GM20000 (cell line): ENCODE data around the gene OSTM1.

Source experiments
- DNase-seq: peaks from one replicate; pipeline ENCODE4 v3.0.0; 2012; ENCODE audit warnings: low spot score
- TF ChIP-seq, protein P1 (sequence below): IDR thresholded peaks from 2 replicates; pipeline ENCODE4 v1.5.1; 2012; ENCODE audit warnings: mild to moderate bottlenecking, control low read depth; ENCODE audit errors: extremely low read depth, missing control alignments

Gene OSTM1

DNA sequence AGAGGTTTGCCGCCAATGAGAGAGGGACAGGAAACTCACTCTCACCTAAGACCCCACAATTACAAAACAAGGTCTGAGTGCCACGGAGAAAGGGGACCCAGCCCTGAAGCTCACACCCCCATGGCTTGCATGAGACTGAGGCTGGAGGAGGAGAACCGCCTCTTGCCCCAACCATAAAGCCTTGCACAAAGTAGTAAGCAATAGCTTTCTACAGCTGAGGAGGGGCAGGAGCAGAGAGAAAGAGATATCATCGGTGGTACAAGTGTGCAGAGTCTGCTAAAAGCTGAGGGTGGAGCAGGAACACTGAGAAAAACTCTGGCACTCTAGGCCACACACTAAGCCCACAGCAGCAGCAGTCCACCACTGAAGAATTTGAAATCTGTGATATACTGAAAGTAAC is 37.7 kb downstream of the OSTM1 start:
- TF ChIP-seq, protein P1, sequence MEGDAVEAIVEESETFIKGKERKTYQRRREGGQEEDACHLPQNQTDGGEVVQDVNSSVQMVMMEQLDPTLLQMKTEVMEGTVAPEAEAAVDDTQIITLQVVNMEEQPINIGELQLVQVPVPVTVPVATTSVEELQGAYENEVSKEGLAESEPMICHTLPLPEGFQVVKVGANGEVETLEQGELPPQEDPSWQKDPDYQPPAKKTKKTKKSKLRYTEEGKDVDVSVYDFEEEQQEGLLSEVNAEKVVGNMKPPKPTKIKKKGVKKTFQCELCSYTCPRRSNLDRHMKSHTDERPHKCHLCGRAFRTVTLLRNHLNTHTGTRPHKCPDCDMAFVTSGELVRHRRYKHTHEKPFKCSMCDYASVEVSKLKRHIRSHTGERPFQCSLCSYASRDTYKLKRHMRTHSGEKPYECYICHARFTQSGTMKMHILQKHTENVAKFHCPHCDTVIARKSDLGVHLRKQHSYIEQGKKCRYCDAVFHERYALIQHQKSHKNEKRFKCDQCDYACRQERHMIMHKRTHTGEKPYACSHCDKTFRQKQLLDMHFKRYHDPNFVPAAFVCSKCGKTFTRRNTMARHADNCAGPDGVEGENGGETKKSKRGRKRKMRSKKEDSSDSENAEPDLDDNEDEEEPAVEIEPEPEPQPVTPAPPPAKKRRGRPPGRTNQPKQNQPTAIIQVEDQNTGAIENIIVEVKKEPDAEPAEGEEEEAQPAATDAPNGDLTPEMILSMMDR, result no peak
- no peak for DNase-seq

DNA sequence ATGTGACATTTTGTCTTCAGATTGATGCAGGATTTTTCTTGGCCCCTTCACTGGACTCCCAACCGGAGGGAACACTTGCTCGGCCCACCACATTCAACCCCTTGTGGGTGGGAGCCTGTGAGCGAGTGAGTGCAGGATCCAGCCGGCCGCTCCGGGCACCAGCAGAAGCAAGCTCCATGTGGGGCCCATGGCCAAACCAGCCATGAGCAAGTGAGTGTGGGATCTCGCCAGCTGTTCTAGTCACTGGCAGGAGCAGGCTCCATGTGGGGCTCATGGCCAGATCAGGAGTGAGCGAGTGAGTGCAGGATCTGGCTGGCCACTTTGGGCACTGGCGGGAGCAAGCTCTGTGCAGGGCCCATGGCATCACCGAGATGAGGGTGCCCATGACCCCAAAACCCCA is 42.6 kb downstream of the OSTM1 start:
- TF ChIP-seq, protein P1, result no peak
- no peak for DNase-seq

DNA sequence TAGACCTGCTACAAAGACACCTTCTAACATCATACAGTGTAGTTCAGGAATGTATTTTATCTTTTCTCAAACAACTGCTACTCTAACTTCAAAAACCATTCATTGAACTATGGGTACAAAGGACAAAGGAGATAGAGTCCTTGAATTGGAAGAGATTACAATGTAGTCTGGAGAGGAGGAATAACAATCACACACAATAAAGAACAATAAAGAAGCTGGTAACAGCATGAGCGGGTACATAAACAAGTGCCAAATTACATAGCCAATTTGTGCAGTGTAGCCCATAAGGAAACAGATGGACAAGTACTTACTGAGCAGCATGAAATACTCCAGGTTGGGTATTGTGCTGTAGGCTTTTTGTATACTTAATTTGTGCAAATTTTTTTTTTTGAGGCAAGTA is 44.3 kb downstream of the OSTM1 start:
- DNase-seq, result no peak
- TF ChIP-seq, protein P1, result no peak

DNA sequence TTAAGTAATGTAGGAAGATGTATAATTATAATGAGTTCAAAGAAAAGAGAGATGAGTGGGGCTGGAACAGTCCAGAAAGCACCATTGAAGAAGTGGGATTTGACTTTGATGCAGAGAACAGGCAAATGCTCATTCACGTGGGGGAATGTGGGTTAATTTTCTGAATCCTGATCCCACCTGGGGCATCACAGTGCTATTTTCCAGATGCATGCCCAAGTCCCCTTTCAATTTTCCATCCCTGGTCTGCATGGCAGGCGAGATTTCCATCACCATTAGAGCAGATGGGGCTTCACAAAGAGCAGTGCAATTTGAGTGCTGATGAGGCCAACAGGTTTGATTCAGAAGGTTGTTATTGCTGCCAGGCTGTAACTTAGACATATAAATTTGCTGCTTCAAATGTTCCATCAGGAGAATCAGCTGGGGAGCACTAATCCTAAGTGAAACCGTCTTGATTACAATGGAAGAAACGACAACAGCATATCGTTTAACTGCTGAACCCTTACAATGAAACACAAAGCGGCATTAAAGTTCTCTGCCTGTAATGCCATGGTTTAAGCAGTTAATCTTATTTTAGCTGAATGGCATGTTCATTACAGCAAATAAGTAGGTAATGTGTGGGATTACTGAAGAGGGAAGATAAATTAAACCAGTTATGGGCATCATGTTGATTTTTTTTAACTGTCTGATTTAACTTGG is 45.2 kb downstream of the OSTM1 start:
- DNase-seq, result no peak
- TF ChIP-seq, protein P1, result no peak

DNA sequence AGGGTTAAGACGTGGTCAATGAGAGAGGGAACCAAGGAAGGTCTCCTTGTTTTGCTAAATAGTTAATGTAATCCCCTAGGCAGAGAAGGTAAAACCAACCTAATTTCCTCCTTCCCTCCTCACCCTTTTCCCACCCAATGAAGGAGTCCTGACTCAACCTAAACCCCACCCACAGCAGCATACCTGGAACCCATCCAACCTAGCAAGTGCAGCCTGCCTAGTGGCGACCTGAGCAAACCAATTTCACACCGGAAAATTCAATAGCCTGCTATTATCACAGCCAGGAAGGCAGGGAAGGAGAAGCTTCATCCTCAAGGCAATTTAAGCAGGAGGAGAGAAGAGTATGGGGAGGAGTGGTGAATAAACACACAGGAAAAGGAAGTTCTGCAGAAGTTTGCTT is 46.9 kb downstream of the OSTM1 start:
- DNase-seq, result no peak
- TF ChIP-seq, protein P1, result no peak

DNA sequence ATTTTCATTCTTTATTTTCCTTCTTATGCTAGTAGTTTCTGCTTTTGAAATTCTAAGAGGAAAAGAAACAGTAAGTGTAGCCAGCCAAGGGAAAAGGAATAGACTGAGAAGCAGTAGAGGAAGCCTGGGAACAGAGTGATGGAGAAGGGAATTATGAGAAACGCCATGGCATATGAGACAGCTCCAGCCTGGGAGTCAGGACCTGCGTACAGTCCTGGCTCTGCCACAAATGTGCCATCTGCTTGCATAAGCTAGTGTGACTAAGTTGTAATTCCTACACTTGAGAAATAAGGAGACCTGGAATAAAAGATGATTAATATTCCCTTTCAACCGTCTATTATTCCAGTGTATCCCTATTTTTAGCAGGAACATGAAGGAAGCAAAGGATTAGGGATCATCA is 47.5 kb downstream of the OSTM1 start:
- TF ChIP-seq, protein P1, result no peak

DNA sequence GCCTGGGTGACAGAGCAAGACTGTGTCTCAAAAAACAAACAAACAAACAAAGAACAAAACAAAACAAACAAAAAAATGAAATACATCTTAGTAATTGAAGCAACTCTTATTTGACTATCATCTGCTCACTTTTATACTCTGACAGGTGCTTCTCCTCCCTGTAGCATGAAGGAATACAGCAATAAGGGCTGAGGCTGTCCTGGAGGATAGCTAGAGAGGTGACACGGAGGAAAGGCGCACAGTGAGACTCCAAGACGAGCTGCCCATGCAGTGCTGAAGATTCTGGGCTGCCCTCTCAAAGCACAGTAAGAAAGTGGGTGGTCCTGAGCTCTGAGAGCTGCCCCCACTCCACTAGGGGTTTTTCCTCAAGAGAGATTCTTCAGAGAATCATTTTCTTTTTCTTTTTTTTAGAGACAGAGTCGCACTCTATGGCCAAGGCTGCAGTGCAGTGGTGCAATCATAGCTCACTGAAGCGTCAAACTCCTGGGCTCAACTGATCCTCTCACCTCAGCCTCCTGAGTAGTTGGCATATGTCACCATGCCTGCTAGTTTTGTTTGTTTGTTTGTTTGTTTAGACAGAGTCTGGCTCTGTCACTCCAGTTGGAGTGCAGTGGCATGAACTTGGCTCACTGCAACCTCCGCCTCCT is 50.0 kb downstream of the OSTM1 start:
- TF ChIP-seq, protein P1, result no peak
- no peak for DNase-seq

More for the DNA sequence above, 47.5 kb downstream of the OSTM1 start:
- no peak for DNase-seq
